Stimulated activated memory B cell treated with anti-CD40 and anti-IgM and Interleukin-4, amounts not matched to agents 10 μg/mL and 1 μg/mL and 100 μg/mL, for 72 hours (primary cell): ENCODE measurements around the gene RORC.

ENCODE experiments used
- ATAC-seq: fragments of 150-1000 bp; cut with Tn5 transposase; 2 replicates; pipeline ENCODE4 v1.10.0; 2021
- H3K27ac Mint-ChIP-seq: one replicate; pipeline ENCODE4 v1.8.0; 2022; ENCODE audit warnings: mild to moderate bottlenecking, mixed read lengths
- H3K27me3 Mint-ChIP-seq: one replicate; pipeline ENCODE4 v1.8.0; 2022; ENCODE audit warnings: mixed read lengths
- H3K36me3 Mint-ChIP-seq: one replicate; pipeline ENCODE4 v1.8.0; 2022; ENCODE audit warnings: mixed read lengths
- H3K4me1 Mint-ChIP-seq: one replicate; pipeline ENCODE4 v1.8.0; 2022; ENCODE audit warnings: mixed read lengths
- H3K4me3 Mint-ChIP-seq: one replicate; pipeline ENCODE4 v1.8.0; 2022; ENCODE audit warnings: mild to moderate bottlenecking, moderate library complexity, mixed read lengths
- H3K9me3 Mint-ChIP-seq: one replicate; pipeline ENCODE4 v1.8.0; 2022; ENCODE audit warnings: mixed read lengths

The RORC gene

DNA sequence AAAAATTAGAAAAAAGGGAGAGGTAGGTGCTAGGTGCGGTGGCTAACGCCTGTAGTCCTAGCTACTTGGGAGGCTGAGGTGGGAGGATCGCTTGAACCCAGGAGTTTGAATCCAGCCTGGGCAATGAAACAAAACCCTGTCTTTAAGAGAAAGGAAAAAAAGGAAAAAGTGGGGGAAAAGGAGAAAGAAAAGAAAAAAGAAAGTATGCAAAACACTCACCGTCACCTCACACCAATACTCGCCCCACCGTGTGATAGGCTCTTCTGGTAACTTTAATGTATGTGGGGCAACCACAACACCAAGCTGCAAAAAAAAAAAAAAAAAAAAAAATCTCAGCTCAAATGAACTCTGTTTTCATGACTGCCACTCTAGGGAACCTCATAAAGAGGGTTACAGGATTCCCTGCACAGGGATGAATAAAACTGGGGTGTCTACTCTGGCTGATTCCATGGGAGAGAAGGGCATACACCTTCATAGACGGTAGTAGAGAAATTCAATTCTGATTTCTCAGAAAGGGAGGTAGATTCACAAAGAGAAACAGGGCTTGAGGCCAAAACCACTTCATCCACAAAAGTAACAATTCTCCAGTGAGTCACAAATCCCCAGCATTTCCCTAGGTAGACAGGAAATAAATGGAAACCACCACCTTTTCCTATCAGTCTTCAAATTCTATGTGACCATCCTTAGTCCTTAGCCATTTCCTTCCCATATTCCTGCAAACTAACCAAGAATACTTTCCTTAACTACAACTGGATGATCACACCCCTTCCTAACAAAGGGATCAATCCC is 70.8 kb downstream of the RORC start:
- Mint-ChIP-seq H3K4me1 (peaks cover 18% of the 10 kb centered on the region), H3K36me3 (peaks cover 46% of the 10 kb centered on the region), H3K4me3 (no peak overlapping the region), H3K9me3 (no peaks in the 10 kb centered on the region), H3K27ac (no peak overlapping the region), H3K27me3 (no peaks in the 10 kb centered on the region)
- ATAC-seq: no peak

DNA sequence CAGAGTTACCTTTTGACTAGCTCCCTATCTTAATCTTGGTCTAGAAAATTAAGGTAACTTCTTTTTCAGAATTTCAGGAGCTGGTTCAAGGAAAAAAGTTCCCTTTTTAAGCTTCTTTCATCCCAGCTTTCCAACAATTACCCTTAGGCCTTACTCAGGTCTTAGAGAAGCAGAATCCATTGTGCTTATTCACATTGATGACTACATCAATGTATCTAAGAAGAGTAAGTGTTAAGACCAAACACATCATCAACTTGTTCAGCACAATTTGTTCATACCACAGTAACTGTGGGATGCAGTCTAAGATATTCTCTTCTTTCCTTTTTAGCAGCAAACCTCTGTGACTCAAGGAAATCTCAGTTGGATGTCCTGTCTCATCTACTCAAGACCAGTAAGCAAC is 72.4 kb downstream of the RORC start:
- Mint-ChIP-seq H3K4me3 (no peak overlapping the region), H3K36me3 (peaks cover 53% of the 10 kb centered on the region), H3K27me3 (no peaks in the 10 kb centered on the region), H3K9me3 (no peaks in the 10 kb centered on the region), H3K27ac (no peak overlapping the region), H3K4me1 (peaks cover 16% of the 10 kb centered on the region)
- no peak for ATAC-seq

DNA sequence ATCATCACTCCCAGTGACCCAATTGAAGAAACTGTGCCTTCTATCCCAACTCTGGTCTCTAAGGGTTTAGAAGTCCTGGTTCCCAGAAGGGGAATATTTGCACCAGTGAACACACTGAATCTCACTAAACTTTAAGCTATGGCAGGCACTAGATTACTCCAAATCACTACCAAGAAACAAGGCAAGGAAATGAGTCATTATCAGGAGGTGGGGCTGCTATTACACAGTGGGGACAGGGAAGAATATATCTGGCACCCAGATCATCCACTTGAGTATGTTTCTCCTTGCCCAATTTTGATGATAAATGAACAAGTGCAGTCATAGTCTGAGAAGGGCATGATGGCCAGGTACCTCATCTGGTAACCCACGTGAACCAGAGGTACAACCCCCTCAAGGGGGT is 75.3 kb downstream of the RORC start:
- no peaks in the 10 kb centered on the region for H3K4me1 Mint-ChIP-seq
- no peak for ATAC-seq

More for the DNA sequence above, 75.3 kb downstream of the RORC start:
- H3K27me3 Mint-ChIP-seq: peaks cover 11% of the 10 kb centered on the region
- no peaks in the 10 kb centered on the region for H3K9me3 Mint-ChIP-seq
- peaks cover 42% of the 10 kb centered on the region for H3K36me3 Mint-ChIP-seq
- H3K4me3 Mint-ChIP-seq: no peak overlapping the region
- H3K27ac Mint-ChIP-seq: no peak overlapping the region
